ENCODE data around the gene MDFI.

DNA sequence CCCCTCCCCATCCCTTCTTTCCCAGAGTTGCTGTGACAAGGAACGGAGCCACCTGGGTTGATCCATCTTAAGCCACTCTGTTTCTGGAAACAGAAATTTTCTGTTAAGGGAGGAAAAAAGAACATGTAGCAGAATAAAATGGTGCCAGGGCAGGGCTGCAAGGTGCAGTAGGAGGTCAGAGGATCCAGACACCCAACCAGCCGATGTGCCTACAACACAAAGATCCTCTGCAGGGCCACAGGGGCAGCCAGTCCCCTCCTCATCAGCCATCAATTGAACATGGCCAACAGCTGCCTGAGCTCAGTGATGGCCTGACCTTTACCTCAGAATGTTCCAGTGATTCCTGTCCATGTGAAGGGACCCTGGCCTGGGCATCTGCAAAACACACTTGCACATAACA is 11.9 kb downstream of the MDFI start:
- TF ChIP-seq, protein P1, sequence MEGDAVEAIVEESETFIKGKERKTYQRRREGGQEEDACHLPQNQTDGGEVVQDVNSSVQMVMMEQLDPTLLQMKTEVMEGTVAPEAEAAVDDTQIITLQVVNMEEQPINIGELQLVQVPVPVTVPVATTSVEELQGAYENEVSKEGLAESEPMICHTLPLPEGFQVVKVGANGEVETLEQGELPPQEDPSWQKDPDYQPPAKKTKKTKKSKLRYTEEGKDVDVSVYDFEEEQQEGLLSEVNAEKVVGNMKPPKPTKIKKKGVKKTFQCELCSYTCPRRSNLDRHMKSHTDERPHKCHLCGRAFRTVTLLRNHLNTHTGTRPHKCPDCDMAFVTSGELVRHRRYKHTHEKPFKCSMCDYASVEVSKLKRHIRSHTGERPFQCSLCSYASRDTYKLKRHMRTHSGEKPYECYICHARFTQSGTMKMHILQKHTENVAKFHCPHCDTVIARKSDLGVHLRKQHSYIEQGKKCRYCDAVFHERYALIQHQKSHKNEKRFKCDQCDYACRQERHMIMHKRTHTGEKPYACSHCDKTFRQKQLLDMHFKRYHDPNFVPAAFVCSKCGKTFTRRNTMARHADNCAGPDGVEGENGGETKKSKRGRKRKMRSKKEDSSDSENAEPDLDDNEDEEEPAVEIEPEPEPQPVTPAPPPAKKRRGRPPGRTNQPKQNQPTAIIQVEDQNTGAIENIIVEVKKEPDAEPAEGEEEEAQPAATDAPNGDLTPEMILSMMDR (IDR thresholded peaks at IDR 0.05): no peak
- no peak for TF ChIP-seq POLR2A (IDR thresholded peaks at IDR 0.05)

Data from body of pancreas (tissue), 4 donors.